WERI-Rb-1 (cell line): ENCODE data around the gene GRID2IP.
"Not testable (repeated sequence)": the region's sequence is repeated elsewhere in the genome, so short reads cannot be mapped to it uniquely, and the experiment has no call there.

Source experiments
- DNase-seq: peaks from one replicate; pipeline ENCODE4 v3.0.0-alpha.2; 2020
- H3K27ac ChIP-seq: fragments of 250-450 bp; sonication (Bioruptor Pico); 2 replicates; pipeline ENCODE4 v1.5.1; 2020; ENCODE audit warnings: mild to moderate bottlenecking, moderate library complexity
- H3K27me3 ChIP-seq: fragments of 250-450 bp; sonication (Bioruptor Pico); 2 replicates; pipeline ENCODE4 v1.5.1; 2021; ENCODE audit warnings: mild to moderate bottlenecking, low read depth, moderate library complexity; ENCODE audit not compliant: insufficient read depth, severe bottlenecking
- H3K36me3 ChIP-seq: fragments of 250-450 bp; sonication (Bioruptor Pico); 2 replicates; pipeline ENCODE4 v1.5.1; 2020; ENCODE audit warnings: mild to moderate bottlenecking, moderate library complexity
- H3K4me3 ChIP-seq: 2 replicates; pipeline ENCODE4 v1.5.1; 2011; ENCODE audit warnings: low read depth, mild to moderate bottlenecking, control low read depth, low read length
- H3K9me3 ChIP-seq: fragments of 250-450 bp; sonication (Bioruptor Pico); 2 replicates; pipeline ENCODE4 v1.5.1; 2021; ENCODE audit warnings: mild to moderate bottlenecking, moderate library complexity; ENCODE audit not compliant: severe bottlenecking
- CTCF ChIP-seq: IDR thresholded peaks from 2 replicates; pipeline ENCODE4 v1.5.1; 2011; ENCODE audit warnings: low read depth, mild to moderate bottlenecking, control low read depth, inconsistent platforms, low read length

GRID2IP gene

GRCh38 chr7:6477318-6477660 lies 74.0 kb downstream of the GRID2IP start:
- Histone ChIP-seq H3K27ac (no peak overlapping the region), H3K27me3 (no peaks in the 10 kb centered on the region), H3K4me3 (no peak overlapping the region), H3K36me3 (peaks cover 54% of the 10 kb centered on the region), H3K9me3 (no peaks in the 10 kb centered on the region)
- TF ChIP-seq CTCF: no peak
- DNase-seq: no peak

- H3K27me3 ChIP-seq: no peaks in the 10 kb centered on the region
- peaks cover 54% of the 10 kb centered on the region for H3K36me3 ChIP-seq
- no peak overlapping the region for H3K27ac ChIP-seq
- TF ChIP-seq CTCF: no peak
- no peaks in the 10 kb centered on the region for H3K9me3 ChIP-seq
- DNase-seq: no peak
- H3K4me3 ChIP-seq: no peak overlapping the region
These were observed 74.5 kb downstream of the GRID2IP start for GRCh38 chr7:6476596-6477317.

- H3K27me3 ChIP-seq: no peaks in the 10 kb centered on the region
- H3K4me3 ChIP-seq: no peak overlapping the region
- TF ChIP-seq CTCF: no peak
- no peak overlapping the region for H3K27ac ChIP-seq
- H3K9me3 ChIP-seq: no peaks in the 10 kb centered on the region
- no peak for DNase-seq
- H3K36me3 ChIP-seq: peaks cover 53% of the 10 kb centered on the region
These were observed 75.7 kb downstream of the GRID2IP start for GRCh38 chr7:6475433-6476186.

- Histone ChIP-seq H3K36me3 (peaks cover 88% of the 10 kb centered on the region), H3K27me3 (no peaks in the 10 kb centered on the region), H3K9me3 (peaks cover 4% of the 10 kb centered on the region), H3K4me3 (no peak overlapping the region), H3K27ac (no peak overlapping the region)
- no peak for DNase-seq
- no peak for TF ChIP-seq CTCF
These were observed 85.4 kb downstream of the GRID2IP start for GRCh38 chr7:6465862-6466261.

GRCh38 chr7:6463609-6464008 lies 87.7 kb downstream of the GRID2IP start:
- H3K4me3 ChIP-seq, DNase-seq, H3K27ac ChIP-seq, H3K27me3 ChIP-seq, H3K9me3 ChIP-seq: not testable (repeated sequence)
- H3K36me3 ChIP-seq: peaks cover 74% of the 10 kb centered on the region

- peaks cover 4% of the 10 kb centered on the region for H3K9me3 ChIP-seq
- no peak overlapping the region for H3K4me3 ChIP-seq
- no peak for DNase-seq
- peaks cover 58% of the 10 kb centered on the region for H3K36me3 ChIP-seq
- H3K27ac ChIP-seq: no peak overlapping the region
- no peak for TF ChIP-seq CTCF
- no peaks in the 10 kb centered on the region for H3K27me3 ChIP-seq
These were observed 89.2 kb downstream of the GRID2IP start for GRCh38 chr7:6461946-6462550.
